HG03139 (cell line): Measurements from ENCODE around the gene TLE5.
A peak's percentile ranks its signal among the peaks of the same experiment; 100 is the strongest.
"Not testable (repeated sequence)": the region's sequence is repeated elsewhere in the genome, so short reads cannot be mapped to it uniquely, and the experiment has no call there.

ENCODE experiments used
- ATAC-seq: cut with Tn5 transposase; IDR thresholded peaks from one replicate; pipeline ENCODE4 v1.9.1; 2021; ENCODE audit not compliant: unreplicated experiment

The TLE5 gene

GRCh38 chr19:3045885-3046697 lies 16.2 kb downstream of the TLE5 start:
- ATAC-seq: no peak

GRCh38 chr19:3045191-3045590 lies 17.1 kb downstream of the TLE5 start:
- ATAC-seq: no peak

GRCh38 chr19:3042621-3043267 lies 19.6 kb downstream of the TLE5 start:
- no peak for ATAC-seq

- no peak for ATAC-seq
These were observed 20.3 kb downstream of the TLE5 start for GRCh38 chr19:3041761-3042620.

DNA sequence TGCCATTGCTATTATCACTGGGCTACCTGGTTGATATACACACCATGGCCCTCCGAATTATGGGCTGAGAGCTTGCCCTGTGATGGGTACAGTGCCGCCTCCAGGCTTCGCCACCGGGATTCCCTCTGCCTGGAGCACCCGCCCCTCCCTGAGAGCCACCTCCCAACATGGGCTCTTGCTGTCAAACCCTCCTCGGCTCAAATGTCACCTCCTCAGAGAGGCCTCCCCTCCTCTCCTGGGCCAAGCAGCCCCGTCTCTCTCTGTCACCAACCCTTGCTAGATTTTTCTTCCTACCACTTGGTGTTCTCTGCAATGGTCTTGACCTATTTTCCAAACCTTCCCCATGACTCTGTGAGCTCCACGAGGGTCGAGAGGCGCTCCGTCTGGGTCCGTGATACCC lies 21.0 kb downstream of the TLE5 start:
- ATAC-seq: no peak

DNA sequence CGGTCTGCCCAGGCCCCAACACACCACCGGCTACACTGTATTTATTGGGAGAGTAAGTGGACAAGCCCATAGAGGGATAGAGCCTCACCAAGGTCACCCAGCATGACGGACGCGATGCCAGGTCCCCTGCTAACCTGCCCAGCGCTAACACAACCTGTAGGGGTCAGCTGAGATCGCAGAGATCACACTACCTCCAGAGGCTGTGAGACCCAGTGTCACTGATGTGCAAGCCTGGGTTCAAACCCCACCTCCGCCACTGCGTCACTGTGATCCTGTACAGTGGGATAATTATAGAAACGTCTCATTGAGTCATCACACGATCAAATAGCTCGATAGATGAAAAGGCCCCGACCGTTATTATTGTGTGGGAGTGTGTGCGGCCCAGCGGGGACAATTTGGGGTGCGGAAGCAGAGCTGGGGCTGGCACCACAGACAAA lies 22.6 kb downstream of the TLE5 start:
- no peak for ATAC-seq

- ATAC-seq: no peak
These were observed 23.2 kb downstream of the TLE5 start for GRCh38 chr19:3039125-3039524.

GRCh38 chr19:3038214-3038613 lies 24.1 kb downstream of the TLE5 start:
- ATAC-seq: no peak

GRCh38 chr19:3036977-3037544 lies 25.2 kb downstream of the TLE5 start:
- not testable (repeated sequence) for ATAC-seq

- ATAC-seq: peak; percentile 34
These were observed 25.9 kb downstream of the TLE5 start for GRCh38 chr19:3036119-3036976.

- ATAC-seq: peak; percentile 89
These were observed 26.7 kb downstream of the TLE5 start for GRCh38 chr19:3035542-3036118.

GRCh38 chr19:3034656-3035541 lies 27.4 kb downstream of the TLE5 start:
- no peak for ATAC-seq

- no peak for ATAC-seq
These were observed 28.0 kb downstream of the TLE5 start for GRCh38 chr19:3034406-3034655.

GRCh38 chr19:3033595-3034405 lies 28.5 kb downstream of the TLE5 start:
- ATAC-seq: no peak

- no peak for ATAC-seq
These were observed 30.8 kb downstream of the TLE5 start for GRCh38 chr19:3031607-3031867.

DNA sequence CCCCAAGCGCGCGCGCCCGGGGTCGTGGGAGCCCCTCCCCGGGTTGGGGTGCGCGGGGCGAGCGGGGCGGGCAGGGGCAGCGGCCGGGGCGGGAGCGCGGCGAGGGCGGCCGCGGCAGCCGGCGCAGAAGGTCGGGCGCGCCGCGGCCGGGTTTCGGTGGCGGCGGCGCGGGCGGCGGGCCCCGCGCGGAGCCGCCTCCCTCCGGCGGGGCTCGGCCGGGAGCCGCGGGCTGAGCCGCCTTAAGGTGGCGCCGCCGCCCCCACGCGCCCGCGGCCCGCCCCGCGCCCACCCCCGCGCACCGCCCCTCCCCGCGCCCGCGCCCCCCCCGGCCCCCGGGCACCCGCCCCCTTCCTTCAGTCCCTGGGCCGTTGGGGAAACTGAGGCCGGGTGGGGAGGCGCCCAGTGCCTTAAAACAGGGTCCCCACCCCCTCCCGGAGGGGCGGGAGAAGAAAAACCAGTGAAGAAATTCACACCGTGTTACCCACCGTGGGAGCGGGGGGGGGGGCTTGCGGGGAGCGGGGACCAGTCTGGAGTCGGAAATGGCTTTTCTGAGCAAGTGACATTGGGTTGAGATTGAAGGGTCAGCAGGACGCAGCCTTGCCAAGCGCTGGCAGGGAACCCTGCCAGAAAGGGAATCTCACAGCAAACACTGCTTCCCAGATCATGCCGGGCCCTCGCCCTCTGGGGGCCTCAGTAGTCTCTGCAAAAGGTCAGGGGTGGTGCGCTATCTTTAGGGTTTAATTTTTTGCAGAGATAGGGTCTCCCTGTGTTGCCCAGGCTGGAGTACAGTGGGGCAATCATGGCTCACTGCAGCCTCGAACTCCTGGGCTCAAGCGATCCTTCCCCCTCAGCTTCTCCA lies 33.0 kb downstream of the TLE5 start, which contains the start of gene TLE2:
Gene TLE2 (minus strand): TSS at position 216 of the 859 bp plus-strand sequence. CDS start 376 bp downstream, outside the sequence.
- no peak for ATAC-seq

GRCh38 chr19:3028305-3029064 lies 33.8 kb downstream of the TLE5 start:
- no peak for ATAC-seq
